K562 (cell line): ENCODE data around the gene FAM131C. TPM values are rescaled to one million over a fixed set of nuclear protein-coding genes. Genes with fewer than 3 reads are reported as not detected.
A peak's percentile ranks its signal among the peaks of the same experiment; 100 is the strongest.

Source experiments
- ASH1L ChIP-seq: fragments of 450-650 bp; IDR thresholded peaks from 2 replicates; pipeline ENCODE4 v1.6.1; 2018; ENCODE audit warnings: borderline replicate concordance, mild to moderate bottlenecking, low read depth; ENCODE audit not compliant: partially characterized antibody
- CBX1 ChIP-seq: sonication (generic); IDR thresholded peaks from 2 replicates; pipeline ENCODE4 v1.6.1; 2016; ENCODE audit warnings: antibody characterized with exemption, low read depth, mild to moderate bottlenecking
- CREB1 ChIP-seq, 2 experiments: sonication (generic) in 1 of 2; formaldehyde crosslinking in 1 of 2; IDR thresholded peaks; 2 replicates each; pipeline versions ENCODE4 v1.6.1 to v1.8.0; 2012 to 2022; ENCODE audit warnings: inconsistent platforms in 1 of 2, mild to moderate bottlenecking in 1 of 2, missing genetic modification reagents in 1 of 2, moderate library complexity in 1 of 2
- CREM ChIP-seq: IDR thresholded peaks from 2 replicates; pipeline ENCODE4 v1.6.1; 2014; ENCODE audit warnings: antibody characterized with exemption, low read depth
- JUND ChIP-seq, 2 experiments: IDR thresholded peaks; 2 replicates in 1 of 2; 3 replicates in 1 of 2; pipeline ENCODE4 v1.6.1; 2011; ENCODE audit warnings: borderline replicate concordance in 2 of 2, low read depth in 2 of 2, low read length in 2 of 2, improper control_type of control experiment in 1 of 2, missing biosample characterization in 1 of 2, missing genetic modification characterization in 1 of 2, missing genetic modification reagents in 1 of 2
- MAZ ChIP-seq, 2 experiments: fragments of 450-650 bp in 1 of 2; sonication (generic) in 1 of 2; formaldehyde crosslinking; IDR thresholded peaks in 1 of 2; conservative IDR thresholded peaks in 1 of 2; 2 replicates each; pipeline versions ENCODE4 v1.4.0 to v1.5.0; 2020; ENCODE audit warnings: mild to moderate bottlenecking in 1 of 2, missing genetic modification reagents in 1 of 2
- MCM7 ChIP-seq, 2 experiments: fragments of 450-650 bp; IDR thresholded peaks; 2 replicates each; pipeline ENCODE4 v1.6.1; 2016 to 2018
- MEF2A ChIP-seq: IDR thresholded peaks from 2 replicates; pipeline ENCODE4 v1.6.1; 2011; ENCODE audit warnings: low read depth, mild to moderate bottlenecking, low read length, moderate library complexity; ENCODE audit not compliant: control insufficient read depth
- MTA1 ChIP-seq: fragments of 450-650 bp; IDR thresholded peaks from 2 replicates; pipeline ENCODE4 v1.6.1; 2017; ENCODE audit warnings: borderline replicate concordance
- NFIC ChIP-seq: fragments of 450-650 bp; IDR thresholded peaks from 2 replicates; pipeline ENCODE4 v1.6.1; 2017; ENCODE audit warnings: mild to moderate bottlenecking, inconsistent platforms
- PCBP1 ChIP-seq: fragments of 200-400 bp; formaldehyde crosslinking; IDR thresholded peaks from 2 replicates; pipeline ENCODE4 v1.6.1; 2018; ENCODE audit warnings: mild to moderate bottlenecking, low read depth, low read length; ENCODE audit not compliant: poor library complexity, severe bottlenecking
- PTBP1 ChIP-seq: fragments of 200-400 bp; formaldehyde crosslinking; IDR thresholded peaks from 2 replicates; pipeline ENCODE4 v1.6.1; 2017; ENCODE audit warnings: low read depth, low read length
- ZNF79 ChIP-seq: fragments of 250-450 bp; sonication (Bioruptor Pico); IDR thresholded peaks from 2 replicates; pipeline ENCODE4 v1.4.0; 2020; ENCODE audit warnings: low read depth, mild to moderate bottlenecking, moderate library complexity
- polyA plus RNA-seq, 8 experiments: library from polyadenylated mRNA; depleted of rRNA in 4 of 8; stranded (reverse) in 5 of 8; unstranded in 3 of 8; fragments of >200 nt; fragmentation: Nextera tagmentation in 2 of 8; fragmentation: Illumina TruSeq in 1 of 8; extraction: Ambion mirVana in 2 of 8; extraction: Trizol in 1 of 8; gene quantifications; 2 replicates each; pipeline versions ENCODE4 v1.2.1 to v1.2.3, GENCODE V29; 2011 to 2014; ENCODE audit warnings: inconsistent platforms in 1 of 8, missing spikeins in 1 of 8
- total RNA-seq, 7 experiments: library from RNA; depleted of rRNA in 6 of 7; stranded (reverse); fragments of >200 nt in 6 of 7; fragmentation: Illumina TruSeq in 2 of 7; extraction: Trizol in 2 of 7; gene quantifications; 2 replicates each; pipeline versions ENCODE4 v1.2.1 to v1.2.3, GENCODE V29; 2011 to 2021; ENCODE audit warnings: low replicate concordance in 1 of 7
- TF ChIP-seq, protein P1 (sequence below), 2 experiments: fragments of 450-650 bp; IDR thresholded peaks; 2 replicates each; pipeline ENCODE4 v1.6.1; 2018; ENCODE audit warnings: mild to moderate bottlenecking in 2 of 2, low read depth in 1 of 2; ENCODE audit not compliant: partially characterized antibody in 2 of 2
- TF ChIP-seq, protein P2 (sequence below), 2 experiments: fragments of 150-350 bp in 1 of 2; IDR thresholded peaks; 2 replicates each; pipeline ENCODE4 v1.6.1; 2012 to 2016; ENCODE audit warnings: low read depth in 2 of 2, low read length in 2 of 2, mild to moderate bottlenecking in 1 of 2, moderate library complexity in 1 of 2
- TF ChIP-seq, protein P3 (sequence below): IDR thresholded peaks from 2 replicates; pipeline ENCODE4 v1.6.1; 2012; ENCODE audit warnings: low read depth, low read length, improper control_type of control experiment, borderline replicate concordance

FAM131C gene
- total and polyA plus RNA-seq, 9 of the 15 experiments (the other 6 are each of a cell fraction or from before 2014, with no cell fraction given) = 0.10 to 0.29 (median 0.16) TPM; not detected in 6

DNA sequence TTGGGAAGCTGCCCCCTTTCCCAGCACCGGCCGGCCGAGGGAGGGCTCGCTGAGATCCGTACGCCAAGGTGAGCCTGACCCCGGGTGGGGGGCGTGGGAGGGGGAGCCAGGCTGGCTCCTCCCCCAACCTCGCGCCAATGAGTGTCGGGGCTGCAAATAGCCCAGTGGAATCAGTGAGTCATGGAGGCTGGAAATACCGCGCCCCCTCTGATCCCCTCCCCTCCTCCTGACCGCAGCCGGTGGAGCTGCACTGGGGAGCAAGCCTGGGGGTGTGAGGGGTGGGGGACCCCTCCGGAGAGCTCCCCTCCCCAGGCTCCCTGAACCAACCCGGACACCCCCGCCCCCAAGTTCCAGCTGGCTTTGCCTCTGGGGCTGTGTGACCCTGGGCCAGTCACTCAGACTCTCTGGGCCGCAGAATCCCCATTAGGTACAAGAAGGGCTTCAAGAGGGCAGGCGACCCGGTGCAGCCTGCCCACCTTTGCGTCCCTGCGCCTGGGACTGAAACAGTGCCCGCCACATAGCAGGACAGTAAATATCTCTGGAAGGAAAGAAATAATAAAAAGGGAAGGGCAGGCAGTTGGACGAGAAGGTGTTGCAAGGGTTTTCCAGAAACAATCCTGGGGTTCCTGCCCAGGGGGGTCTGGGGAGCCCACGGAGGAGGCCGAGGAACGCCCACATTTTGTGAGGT is 60.1 kb downstream of the FAM131C start (continued):
- peak; percentile 93; the same call in 1 of the 2 replicates for TF ChIP-seq PTBP1
- no peak for TF ChIP-seq ASH1L
- TF ChIP-seq CBX1 = 0 out of 2 replicates have a peak, but pooled peaks have one; percentile 52
- TF ChIP-seq, protein P1, sequence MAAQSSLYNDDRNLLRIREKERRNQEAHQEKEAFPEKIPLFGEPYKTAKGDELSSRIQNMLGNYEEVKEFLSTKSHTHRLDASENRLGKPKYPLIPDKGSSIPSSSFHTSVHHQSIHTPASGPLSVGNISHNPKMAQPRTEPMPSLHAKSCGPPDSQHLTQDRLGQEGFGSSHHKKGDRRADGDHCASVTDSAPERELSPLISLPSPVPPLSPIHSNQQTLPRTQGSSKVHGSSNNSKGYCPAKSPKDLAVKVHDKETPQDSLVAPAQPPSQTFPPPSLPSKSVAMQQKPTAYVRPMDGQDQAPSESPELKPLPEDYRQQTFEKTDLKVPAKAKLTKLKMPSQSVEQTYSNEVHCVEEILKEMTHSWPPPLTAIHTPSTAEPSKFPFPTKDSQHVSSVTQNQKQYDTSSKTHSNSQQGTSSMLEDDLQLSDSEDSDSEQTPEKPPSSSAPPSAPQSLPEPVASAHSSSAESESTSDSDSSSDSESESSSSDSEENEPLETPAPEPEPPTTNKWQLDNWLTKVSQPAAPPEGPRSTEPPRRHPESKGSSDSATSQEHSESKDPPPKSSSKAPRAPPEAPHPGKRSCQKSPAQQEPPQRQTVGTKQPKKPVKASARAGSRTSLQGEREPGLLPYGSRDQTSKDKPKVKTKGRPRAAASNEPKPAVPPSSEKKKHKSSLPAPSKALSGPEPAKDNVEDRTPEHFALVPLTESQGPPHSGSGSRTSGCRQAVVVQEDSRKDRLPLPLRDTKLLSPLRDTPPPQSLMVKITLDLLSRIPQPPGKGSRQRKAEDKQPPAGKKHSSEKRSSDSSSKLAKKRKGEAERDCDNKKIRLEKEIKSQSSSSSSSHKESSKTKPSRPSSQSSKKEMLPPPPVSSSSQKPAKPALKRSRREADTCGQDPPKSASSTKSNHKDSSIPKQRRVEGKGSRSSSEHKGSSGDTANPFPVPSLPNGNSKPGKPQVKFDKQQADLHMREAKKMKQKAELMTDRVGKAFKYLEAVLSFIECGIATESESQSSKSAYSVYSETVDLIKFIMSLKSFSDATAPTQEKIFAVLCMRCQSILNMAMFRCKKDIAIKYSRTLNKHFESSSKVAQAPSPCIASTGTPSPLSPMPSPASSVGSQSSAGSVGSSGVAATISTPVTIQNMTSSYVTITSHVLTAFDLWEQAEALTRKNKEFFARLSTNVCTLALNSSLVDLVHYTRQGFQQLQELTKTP (IDR thresholded peaks at IDR 0.05; ENCODE audit: low read depth in 1 of 2, partially characterized antibody in 2 of 2) = peak; percentile 22 to 81
- peak; percentile 81 to 91 for TF ChIP-seq MAZ (CRISPR knock-in tag; conservative IDR thresholded peaks at IDR 0.05 in 1 of 2, IDR thresholded peaks at IDR 0.05 in 1 of 2)
- TF ChIP-seq PCBP1 = peak; percentile 67
- TF ChIP-seq ZNF79 (CRISPR knock-in tag) = no peak
- no peak for TF ChIP-seq MCM7 (IDR thresholded peaks at IDR 0.05)
- TF ChIP-seq JUND (IDR thresholded peaks at IDR 0.05; ENCODE audit: borderline replicate concordance, low read depth, low read length) = peak; percentile 97
- TF ChIP-seq JUND (tag; IDR thresholded peaks at IDR 0.05; ENCODE audit: borderline replicate concordance, low read depth, low read length) = peak; percentile 96; the same call in 2 of the 3 replicates
- TF ChIP-seq, protein P2, sequence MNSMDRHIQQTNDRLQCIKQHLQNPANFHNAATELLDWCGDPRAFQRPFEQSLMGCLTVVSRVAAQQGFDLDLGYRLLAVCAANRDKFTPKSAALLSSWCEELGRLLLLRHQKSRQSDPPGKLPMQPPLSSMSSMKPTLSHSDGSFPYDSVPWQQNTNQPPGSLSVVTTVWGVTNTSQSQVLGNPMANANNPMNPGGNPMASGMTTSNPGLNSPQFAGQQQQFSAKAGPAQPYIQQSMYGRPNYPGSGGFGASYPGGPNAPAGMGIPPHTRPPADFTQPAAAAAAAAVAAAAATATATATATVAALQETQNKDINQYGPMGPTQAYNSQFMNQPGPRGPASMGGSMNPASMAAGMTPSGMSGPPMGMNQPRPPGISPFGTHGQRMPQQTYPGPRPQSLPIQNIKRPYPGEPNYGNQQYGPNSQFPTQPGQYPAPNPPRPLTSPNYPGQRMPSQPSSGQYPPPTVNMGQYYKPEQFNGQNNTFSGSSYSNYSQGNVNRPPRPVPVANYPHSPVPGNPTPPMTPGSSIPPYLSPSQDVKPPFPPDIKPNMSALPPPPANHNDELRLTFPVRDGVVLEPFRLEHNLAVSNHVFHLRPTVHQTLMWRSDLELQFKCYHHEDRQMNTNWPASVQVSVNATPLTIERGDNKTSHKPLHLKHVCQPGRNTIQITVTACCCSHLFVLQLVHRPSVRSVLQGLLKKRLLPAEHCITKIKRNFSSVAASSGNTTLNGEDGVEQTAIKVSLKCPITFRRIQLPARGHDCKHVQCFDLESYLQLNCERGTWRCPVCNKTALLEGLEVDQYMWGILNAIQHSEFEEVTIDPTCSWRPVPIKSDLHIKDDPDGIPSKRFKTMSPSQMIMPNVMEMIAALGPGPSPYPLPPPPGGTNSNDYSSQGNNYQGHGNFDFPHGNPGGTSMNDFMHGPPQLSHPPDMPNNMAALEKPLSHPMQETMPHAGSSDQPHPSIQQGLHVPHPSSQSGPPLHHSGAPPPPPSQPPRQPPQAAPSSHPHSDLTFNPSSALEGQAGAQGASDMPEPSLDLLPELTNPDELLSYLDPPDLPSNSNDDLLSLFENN (IDR thresholded peaks at IDR 0.05; ENCODE audit: low read depth in 2 of 2, low read length in 2 of 2) = no peak
- peak; percentile 34; the same call in 1 of the 2 replicates for TF ChIP-seq MTA1
- TF ChIP-seq MEF2A = peak; percentile 84
- no peak for TF ChIP-seq CREB1 (IDR thresholded peaks at IDR 0.05)
- TF ChIP-seq CREB1 (CRISPR knock-in tag; IDR thresholded peaks at IDR 0.05) = 0 out of 2 replicates have a peak, but pooled peaks have one; percentile 42
- TF ChIP-seq CREM = peak; percentile 55; the same call in 1 of the 2 replicates
- TF ChIP-seq NFIC = 0 out of 2 replicates have a peak, but pooled peaks have one; percentile 2
- TF ChIP-seq, protein P3, sequence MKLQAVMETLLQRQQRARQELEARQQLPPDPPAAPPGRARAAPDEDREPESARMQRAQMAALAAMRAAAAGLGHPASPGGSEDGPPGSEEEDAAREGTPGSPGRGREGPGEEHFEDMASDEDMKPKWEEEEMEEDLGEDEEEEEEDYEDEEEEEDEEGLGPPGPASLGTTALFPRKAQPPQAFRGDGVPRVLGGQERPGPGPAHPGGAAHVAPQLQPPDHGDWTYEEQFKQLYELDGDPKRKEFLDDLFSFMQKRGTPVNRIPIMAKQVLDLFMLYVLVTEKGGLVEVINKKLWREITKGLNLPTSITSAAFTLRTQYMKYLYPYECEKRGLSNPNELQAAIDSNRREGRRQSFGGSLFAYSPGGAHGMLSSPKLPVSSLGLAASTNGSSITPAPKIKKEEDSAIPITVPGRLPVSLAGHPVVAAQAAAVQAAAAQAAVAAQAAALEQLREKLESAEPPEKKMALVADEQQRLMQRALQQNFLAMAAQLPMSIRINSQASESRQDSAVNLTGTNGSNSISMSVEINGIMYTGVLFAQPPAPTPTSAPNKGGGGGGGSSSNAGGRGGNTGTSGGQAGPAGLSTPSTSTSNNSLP = no peak
